SK-N-MC (cell line): ENCODE results near the gene GAL3ST3.

Experiments
- EZH2 ChIP-seq: fragments of 200-600 bp; sonication (generic); IDR thresholded peaks from one replicate; pipeline ENCODE4 v1.6.1; 2017; ENCODE audit warnings: antibody characterized with exemption
- FOXP2 ChIP-seq: optimal IDR thresholded peaks from 2 replicates; pipeline ENCODE3; 2011; ENCODE audit warnings: mild to moderate bottlenecking, moderate library complexity; ENCODE audit not compliant: insufficient read depth; ENCODE audit errors: extremely low read length, control extremely low read depth
- POLR2AphosphoS5 ChIP-seq: IDR thresholded peaks from 2 replicates; pipeline ENCODE4 v1.6.1; 2012; ENCODE audit warnings: mild to moderate bottlenecking, low read depth, low read length, borderline replicate concordance

GRCh38 chr11:66020212-66020611 is 28.7 kb downstream of the GAL3ST3 start:
- TF ChIP-seq POLR2AphosphoS5 (no peak), EZH2 (no peak), FOXP2 (no peak)
